Vagina (tissue), 2 donors: ENCODE results near the gene LRRC4C.

Experiments used
- POLR2A ChIP-seq, 2 donors: fragments of 450-650 bp; IDR thresholded peaks; one replicate each; pipeline ENCODE4 v1.6.1; 2017; ENCODE audit warnings: antibody characterized with exemption in 2 of 2, mild to moderate bottlenecking in 2 of 2, moderate library complexity in 2 of 2
- TF ChIP-seq, protein P1 (sequence below), 3 experiments: fragments of 450-650 bp in 2 of 3; fragments of 200-600 bp in 1 of 3; sonication (generic) in 1 of 3; IDR thresholded peaks; one replicate each; pipeline ENCODE4 v1.5.1; 2017 to 2019; ENCODE audit warnings: antibody characterized with exemption in 3 of 3, mild to moderate bottlenecking in 2 of 3, moderate library complexity in 2 of 3

DNA sequence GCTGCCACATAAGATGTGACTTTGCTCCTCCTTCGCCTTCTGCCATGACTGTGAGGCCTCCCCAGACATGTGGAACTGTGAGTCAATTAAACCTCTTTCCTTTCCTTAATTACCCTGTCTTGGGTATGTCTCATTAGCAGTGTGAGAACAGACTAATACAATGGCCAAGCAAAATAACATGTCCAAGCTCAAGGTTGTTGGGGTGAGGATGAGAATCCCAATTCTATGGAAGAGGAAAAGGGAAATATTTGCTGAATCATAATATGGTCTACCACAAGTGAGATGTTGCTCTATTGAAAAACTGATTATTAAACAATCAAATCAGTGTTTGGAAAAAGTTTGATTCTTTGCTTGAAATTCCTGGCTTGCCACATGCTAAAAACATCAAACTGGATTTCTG is 48.7 kb upstream of the LRRC4C start:
- TF ChIP-seq, protein P1, sequence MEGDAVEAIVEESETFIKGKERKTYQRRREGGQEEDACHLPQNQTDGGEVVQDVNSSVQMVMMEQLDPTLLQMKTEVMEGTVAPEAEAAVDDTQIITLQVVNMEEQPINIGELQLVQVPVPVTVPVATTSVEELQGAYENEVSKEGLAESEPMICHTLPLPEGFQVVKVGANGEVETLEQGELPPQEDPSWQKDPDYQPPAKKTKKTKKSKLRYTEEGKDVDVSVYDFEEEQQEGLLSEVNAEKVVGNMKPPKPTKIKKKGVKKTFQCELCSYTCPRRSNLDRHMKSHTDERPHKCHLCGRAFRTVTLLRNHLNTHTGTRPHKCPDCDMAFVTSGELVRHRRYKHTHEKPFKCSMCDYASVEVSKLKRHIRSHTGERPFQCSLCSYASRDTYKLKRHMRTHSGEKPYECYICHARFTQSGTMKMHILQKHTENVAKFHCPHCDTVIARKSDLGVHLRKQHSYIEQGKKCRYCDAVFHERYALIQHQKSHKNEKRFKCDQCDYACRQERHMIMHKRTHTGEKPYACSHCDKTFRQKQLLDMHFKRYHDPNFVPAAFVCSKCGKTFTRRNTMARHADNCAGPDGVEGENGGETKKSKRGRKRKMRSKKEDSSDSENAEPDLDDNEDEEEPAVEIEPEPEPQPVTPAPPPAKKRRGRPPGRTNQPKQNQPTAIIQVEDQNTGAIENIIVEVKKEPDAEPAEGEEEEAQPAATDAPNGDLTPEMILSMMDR (IDR thresholded peaks at IDR 0.05), result no peak
- TF ChIP-seq POLR2A (IDR thresholded peaks at IDR 0.05), result no peak
